Activated CD4-positive, alpha-beta T cell treated with anti-CD3 and anti-CD28 coated beads, Interleukin-10, Interleukin-2, amounts not matched to agents 100 ng/mL and 50 ng/mL, durations not matched to agents 16 hours and 8 hours (primary cell): ENCODE data around the gene TH.
A peak's percentile ranks its signal among the peaks of the same experiment; 100 is the strongest.

Source experiments
- DNase-seq: peaks from one replicate; pipeline ENCODE4 v3.0.0-alpha.2; 2020

Gene TH

GRCh38 chr11:2177076-2177475 is 5.5 kb upstream of the TH start:
- DNase-seq, result no peak

DNA sequence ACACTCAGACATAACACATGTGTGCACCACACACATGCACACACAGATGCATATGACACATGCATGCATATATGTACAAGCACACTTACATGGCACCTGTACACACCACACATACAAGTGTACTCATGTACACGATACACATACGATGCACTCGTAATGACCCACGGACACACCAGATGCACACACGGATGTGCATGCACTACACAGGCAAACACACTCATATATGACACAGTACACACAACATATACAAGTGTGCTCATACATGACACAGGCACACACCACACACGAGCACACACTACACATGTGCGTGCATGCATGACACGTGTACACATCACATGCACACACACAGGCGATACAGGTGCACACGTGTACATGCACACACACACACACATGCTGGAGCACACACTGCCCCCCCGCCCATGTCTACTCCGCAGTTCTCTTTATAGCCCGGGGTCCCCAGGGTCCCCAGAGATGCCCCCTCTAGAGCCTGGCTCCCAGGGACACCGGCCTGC is 4.8 kb upstream of the TH start:
- DNase-seq, result no peak

DNA sequence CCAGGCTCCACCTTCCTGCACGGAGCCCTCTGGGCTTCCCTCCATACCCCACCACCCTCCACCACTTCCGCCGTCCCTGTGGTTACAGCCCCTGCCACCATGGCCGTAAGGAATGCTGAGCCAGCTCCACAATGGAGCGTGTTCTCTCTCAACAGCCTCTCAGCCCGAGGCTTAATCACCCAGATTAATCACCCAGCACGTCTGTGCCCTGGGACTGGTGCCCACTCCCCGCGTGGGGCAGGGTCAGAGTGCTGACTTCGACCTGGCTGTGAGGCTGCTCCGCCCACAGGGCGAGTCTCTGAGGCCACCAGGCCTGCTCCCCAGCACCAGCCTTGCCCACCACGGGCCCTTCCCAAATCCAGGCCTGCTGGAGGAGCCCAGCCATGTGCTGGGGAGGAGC is 4.0 kb upstream of the TH start:
- no peak for DNase-seq

DNA sequence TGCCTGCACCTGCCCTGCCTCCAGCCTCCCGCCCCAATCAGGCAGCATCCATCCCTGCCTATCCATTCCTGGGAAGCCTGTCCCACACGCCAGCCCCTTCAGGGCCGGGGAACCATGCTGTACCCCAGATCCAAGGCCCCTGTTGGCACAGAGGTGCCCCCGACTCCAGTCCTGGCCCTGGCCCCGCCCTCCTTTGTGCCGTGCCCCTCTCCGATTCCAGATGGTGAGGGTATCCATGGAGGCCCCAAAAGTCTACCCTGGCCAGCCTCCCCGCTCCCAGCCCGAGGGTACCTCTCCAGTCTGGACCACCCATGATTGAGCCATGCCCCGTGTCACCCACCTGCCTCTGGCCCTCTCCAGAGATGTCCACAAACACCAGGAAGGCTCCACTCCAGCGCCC is 2.7 kb upstream of the TH start:
- DNase-seq, result no peak

GRCh38 chr11:2173761-2174160 is 2.1 kb upstream of the TH start:
- DNase-seq, result no peak

DNA sequence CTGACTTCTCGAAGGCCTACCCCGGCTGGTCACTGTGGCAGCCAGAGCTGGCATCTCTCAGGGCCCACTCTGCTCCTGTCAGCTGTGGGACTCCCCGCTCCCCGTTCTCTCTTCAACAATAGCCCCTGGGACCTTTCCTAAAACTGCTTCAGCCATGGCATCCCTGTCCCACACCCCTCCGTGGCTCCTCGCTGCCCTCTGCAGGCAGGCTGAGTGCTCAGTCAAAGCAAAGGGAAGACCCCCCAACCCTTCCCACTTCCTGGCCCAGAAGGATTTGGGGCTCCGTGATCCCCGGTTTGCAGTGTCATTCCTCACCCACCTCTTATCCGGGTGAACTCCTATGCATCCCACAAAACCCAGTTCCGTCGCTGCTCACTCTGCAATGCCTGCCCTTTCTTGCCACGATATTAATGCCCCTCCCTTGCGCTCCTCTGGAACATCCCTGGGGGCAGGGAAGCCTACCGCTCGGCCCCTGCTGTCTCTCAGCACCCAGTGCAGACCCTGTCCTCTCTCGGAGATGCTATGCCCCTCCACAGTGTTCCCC is 1.6 kb upstream of the TH start:
- DNase-seq, result no peak

DNA sequence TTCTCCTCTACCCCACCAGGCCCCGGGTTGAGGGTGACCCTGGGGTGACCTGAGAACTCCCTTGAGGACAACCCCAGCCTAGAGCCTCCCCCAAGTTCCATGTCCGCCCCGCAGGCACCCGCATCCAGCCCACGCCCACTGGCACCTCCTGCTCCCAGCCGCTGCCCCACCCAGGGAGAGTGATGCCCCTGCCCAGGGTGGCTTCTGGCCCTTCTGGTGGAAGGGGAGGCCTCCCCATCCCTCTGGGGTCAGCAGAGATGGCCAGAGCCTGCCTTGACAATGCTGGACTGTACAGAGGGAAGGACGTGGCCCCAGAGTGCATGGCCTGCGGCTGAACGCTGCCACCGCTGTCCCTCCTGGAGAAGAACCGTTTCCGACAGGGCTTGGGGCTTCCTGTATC is 1.1 kb upstream of the TH start:
- DNase-seq, result no peak

GRCh38 chr11:2169626-2170570 is 1.7 kb downstream of the TH start:
- no peak for DNase-seq

DNA sequence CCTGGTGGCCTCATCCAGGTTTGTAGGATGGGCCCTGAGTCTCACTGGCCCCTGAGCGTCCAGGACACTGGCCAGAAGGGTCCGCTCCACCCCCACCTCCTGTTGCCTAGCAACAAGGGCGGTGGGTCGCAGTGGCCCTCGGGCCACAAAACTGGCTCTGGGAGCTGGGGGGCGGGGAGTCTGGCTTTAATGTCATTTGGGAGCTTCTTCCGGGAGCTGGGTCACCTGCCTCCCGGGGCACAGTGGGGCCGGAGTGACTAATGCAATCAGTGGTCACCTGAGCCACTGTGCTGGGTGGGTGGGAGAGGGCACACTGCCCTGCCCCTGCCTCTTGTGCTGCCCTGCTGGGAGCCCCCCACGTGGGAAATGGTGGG is 2.6 kb downstream of the TH start:
- DNase-seq, result no peak

DNA sequence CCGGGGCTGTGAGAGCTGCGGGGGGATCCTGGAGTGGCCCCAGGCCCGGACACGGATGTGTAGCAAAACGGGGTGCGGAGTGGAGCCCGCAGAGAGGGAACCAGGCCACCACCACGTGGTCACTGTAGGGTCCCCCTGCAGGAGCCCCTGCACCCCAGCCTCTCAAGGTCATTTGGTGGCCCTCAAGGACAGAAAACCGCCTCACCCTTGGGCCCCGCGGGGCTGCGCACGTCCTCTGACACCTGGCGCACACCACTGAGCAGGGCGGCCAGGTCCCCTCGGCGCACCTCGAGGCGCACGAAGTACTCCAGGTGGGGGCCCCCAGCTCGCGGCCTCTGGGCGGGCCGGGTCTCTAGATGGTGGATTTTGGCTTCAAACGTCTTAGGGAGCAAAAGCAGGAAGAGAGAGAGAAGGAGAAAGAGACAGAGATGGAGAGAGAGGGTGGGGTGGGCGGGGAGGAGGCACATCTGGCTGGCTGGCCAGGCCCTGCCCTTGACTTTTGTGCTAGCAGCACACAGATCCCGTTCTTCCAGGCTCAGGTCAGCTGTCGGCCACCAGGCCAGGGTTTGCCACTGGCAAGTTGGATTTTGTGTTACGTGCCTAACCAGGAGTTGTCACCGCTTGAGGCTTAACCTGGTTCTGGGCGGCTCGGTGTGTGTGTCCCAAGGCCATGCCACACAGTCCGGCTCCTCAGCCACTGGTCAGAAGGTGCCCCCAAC is 3.2 kb downstream of the TH start:
- no peak for DNase-seq

DNA sequence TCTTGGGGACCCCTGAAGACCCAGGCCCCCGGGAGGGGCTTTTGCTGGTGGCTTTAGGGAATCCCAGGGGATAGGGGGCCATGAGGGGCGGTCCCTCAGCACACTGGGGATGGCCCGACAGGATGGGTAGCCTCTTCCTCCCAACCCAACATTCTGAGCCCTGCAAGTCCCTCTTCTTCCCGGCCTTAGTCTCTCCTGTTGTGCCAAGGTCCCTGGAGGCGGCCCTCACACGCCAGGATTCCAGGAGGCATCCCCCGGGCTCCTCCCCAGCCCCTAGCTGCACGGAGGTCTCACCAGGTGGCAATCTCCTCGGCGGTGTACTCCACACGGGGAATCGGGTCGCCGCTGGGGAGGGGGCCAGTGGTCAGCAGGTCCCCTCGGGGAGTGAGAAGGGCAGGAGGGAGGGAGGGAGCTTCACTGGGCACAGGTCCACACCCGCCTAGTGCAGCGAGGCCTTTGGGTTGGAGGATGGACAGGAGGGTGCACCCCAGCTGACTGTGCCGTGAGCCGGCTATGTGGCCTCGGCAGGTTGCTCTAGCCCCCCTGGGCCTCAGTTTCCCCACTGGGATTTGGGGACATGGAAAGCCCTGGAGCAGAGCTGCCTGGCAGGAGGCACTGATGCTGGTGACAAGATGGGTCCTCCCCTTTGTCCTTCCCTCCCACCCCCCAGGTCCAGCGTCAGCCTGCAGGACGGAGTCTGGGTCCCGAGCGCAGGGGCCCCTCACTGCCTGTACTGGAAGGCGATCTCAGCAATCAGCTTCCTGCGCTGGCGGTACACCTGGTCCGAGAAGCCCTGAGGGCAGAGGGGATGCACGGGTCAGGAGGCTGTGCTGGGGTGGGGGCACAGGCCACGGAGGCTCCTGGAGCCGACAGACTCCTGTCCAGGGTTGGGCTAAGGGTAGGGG is 4.2 kb downstream of the TH start:
- DNase-seq, result no peak

GRCh38 chr11:2166091-2166851 is 5.3 kb downstream of the TH start:
- peak; percentile 36 for DNase-seq

- DNase-seq, result no peak
Observed at GRCh38 chr11:2165571-2165970, 6.0 kb downstream of the TH start.

- no peak for DNase-seq
Observed at GRCh38 chr11:2164861-2165555, 6.6 kb downstream of the TH start.

DNA sequence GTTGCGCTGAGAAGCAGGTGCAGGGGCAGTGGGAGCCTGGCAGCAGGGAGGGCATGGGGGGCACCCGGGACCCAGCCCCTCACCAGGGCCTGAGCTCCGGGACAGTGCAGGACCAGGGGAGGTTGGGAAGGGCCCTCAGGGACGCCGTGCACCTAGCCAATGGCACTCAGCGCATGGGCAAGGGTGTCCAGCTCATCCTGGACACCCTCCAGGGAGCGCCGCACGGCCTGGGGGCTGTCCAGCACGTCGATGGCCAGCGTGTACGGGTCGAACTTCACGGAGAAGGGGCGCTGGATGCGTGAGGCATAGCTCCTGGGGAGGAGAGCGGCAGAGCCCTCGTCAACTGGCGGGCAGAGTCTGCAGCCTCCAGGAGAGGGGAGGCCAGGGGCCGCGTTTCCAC is 7.5 kb downstream of the TH start:
- no peak for DNase-seq

DNA sequence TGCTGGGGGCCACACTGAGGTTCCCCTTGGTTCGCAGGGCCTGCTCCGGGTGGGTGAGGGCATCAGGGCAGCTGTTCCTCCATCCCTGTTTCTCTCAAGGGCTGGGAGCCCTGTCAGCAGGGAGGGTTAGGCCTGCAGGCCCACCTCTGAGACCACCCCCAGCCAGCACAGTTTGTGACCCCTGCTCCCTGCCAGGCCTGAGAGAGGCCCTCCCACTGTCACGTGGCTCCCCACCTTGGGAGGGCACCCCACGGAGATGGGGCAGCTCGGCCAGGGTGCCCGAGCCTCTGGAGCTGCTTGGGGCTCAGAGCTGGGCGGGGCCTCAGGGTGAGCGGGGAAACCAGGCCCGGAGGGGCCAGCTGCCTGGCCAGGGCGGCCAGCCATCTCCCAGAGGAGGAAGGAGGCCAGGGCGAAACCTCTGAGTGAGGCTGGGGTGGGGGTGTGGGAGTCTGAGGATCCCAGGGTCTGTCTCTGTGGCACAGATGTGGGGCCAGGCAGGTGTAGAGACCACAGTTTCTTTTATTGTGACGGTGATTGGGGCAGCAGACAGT is 8.1 kb downstream of the TH start:
- DNase-seq, result no peak

DNA sequence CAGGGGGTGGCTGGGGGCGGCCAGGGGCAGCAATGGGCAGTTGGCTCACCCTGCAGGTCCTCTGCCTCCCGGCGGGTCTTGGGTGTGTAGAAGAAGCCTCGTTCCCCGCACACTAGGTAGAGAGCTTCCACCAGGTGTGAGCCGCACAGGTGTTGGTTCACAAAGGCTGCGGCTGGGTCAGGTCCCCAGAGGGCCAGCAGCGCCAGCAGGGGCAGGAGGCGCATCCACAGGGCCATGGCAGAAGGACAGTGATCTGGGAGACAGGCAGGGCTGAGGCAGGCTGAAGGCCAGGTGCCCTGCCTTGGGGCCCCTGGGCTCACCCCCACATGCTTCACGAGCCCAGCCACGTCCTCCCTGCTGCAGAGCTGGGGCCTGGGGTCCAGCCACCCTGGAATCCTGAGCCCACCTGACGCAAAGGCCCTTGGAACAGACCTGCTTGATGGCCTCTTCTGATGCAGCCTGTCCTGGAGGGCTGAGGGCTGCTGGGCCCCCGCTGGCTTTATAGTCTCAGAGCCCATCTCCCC is 10.8 kb downstream of the TH start, which contains the start of gene INS:
Gene INS, minus strand, starts transcription at position 474 of the 524 bp plus-strand sequence. Its CDS starts 238 bp downstream, at position 236.
- no peak for DNase-seq

DNA sequence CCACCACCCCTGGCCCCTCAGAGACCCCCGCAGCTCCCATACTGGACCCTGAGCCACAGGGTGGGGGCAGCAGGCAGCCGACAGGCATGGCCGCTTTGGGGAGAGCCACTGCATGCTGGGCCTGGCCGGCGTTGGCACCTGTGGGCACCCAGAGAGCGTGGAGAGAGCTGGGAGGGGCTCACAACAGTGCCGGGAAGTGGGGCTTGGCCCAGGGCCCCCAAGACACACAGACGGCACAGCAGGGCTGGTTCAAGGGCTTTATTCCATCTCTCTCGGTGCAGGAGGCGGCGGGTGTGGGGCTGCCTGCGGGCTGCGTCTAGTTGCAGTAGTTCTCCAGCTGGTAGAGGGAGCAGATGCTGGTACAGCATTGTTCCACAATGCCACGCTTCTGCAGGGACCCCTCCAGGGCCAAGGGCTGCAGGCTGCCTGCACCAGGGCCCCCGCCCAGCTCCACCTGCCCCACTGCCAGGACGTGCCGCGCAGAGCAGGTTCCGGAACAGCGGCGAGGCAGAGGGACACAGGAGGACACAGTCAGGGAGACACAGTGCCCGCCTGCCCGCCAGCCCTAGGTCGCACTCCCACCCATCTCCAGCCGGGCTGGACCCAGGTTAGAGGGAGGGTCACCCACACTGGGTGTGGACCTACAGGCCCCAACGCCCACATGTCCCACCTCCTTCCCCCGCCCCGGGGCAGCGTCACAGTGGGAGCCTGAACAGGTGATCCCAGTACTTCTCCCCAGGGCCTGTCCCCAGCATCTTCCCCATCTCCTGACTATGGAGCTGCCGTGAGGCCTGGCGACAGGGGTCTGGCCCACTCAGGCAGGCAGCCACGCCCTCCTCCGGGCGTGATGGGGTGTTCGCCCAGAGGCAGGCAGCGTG is 11.8 kb downstream of the TH start:
- DNase-seq, result no peak

- DNase-seq, result no peak
Observed at GRCh38 chr11:2158966-2159365, 12.6 kb downstream of the TH start.
